ENCODE results near the gene PRXL2A. TPM values are rescaled to one million over a fixed set of nuclear protein-coding genes. Genes with fewer than 3 reads are reported as not detected.

The PRXL2A gene
- total RNA-seq, 1 experiment from 2014 or later, result 47.1 TPM

- H3K27ac Mint-ChIP-seq, result no peak overlapping the region
- no peak for TF ChIP-seq CTCF (conservative IDR thresholded peaks at IDR 0.05)
- Histone ChIP-seq H3K23me2 (ENCODE audit: insufficient read length, low read depth, low read length, poor library complexity, severe bottlenecking) (peaks cover 8% of the 10 kb centered on the region), H3K79me2 (ENCODE audit: insufficient read depth, low read length) (peaks cover 4% of the 10 kb centered on the region; the same call in 1 of the 2 replicates), H4K91ac (ENCODE audit: insufficient read length, low read depth, low read length) (no peak overlapping the region), H3K27me3 (ENCODE audit: insufficient read depth, low read length) (no peaks in the 10 kb centered on the region; the same call in 1 of the 2 replicates), H2BK120ac (ENCODE audit: low read depth, low read length, poor library complexity, severe bottlenecking) (no peak overlapping the region), H2BK15ac (ENCODE audit: low read depth, low read length) (no peak overlapping the region), H2BK5ac (ENCODE audit: insufficient read length, low read length) (no peak overlapping the region), H3K79me1 (ENCODE audit: insufficient read depth, low read depth, low read length, poor library complexity, severe bottlenecking) (no peaks in the 10 kb centered on the region), H3K4me2 (ENCODE audit: insufficient read depth, insufficient read length, low read length) (no peak overlapping the region), H4K20me1 (ENCODE audit: control insufficient read depth, insufficient read depth, insufficient read length) (no peaks in the 10 kb centered on the region), H2BK20ac (ENCODE audit: low read depth, low read length, poor library complexity, severe bottlenecking) (no peak overlapping the region), H4K5ac (ENCODE audit: insufficient read length, low read depth, low read length) (no peak overlapping the region), H2AFZ (ENCODE audit: low read length) (no peak overlapping the region), H3K9ac (ENCODE audit: extremely low read depth, insufficient read length, low read length) (no peak overlapping the region), H3T11ph (ENCODE audit: low read length) (no peak overlapping the region), H3K4me1 (ENCODE audit: insufficient read depth, low read length) (no peaks in the 10 kb centered on the region; the same call in 1 of the 2 replicates), H3K14ac (ENCODE audit: insufficient read depth, low read length) (no peak overlapping the region; the same call in 1 of the 2 replicates), H3K9me3 (ENCODE audit: control insufficient read depth, low read depth, low read length) (no peaks in the 10 kb centered on the region), H3K4ac (ENCODE audit: low read depth, low read length) (no peak overlapping the region), H3K56ac (ENCODE audit: insufficient read length, low read depth, low read length) (no peak overlapping the region), H3K18ac (ENCODE audit: insufficient read length, low read depth, low read length) (no peak overlapping the region), H2BK12ac (ENCODE audit: insufficient read length, low read depth, low read length) (no peak overlapping the region), H4K8ac (replicated peaks; ENCODE audit: insufficient read length, low read depth, low read length) (no peak overlapping the region), H3K23ac (ENCODE audit: insufficient read length, low read depth, low read length) (no peak overlapping the region), H2AK5ac (ENCODE audit: insufficient read length, low read length) (no peak overlapping the region), H3K27ac (ENCODE audit: insufficient read length, low read depth, low read length) (no peak overlapping the region)
- H3K27me3 Mint-ChIP-seq (ENCODE audit: low read depth), result peaks cover 25% of the 10 kb centered on the region
- H3K36me3 Mint-ChIP-seq (ENCODE audit: insufficient read depth in 1 of 3, low read depth in 3 of 3), result peaks cover 2 to 15% (median 3%) of the 10 kb centered on the region in 3 experiments; a peak in 5 of 7 replicates
- no CpG with 5 or more reads among the region's 12 CpGs for WGBS (ENCODE audit: extremely low coverage, insufficient read length, low lambda C conversion rate)
- no peaks in the 10 kb centered on the region for H3K9me3 Mint-ChIP-seq
- no peak for DNase-seq
- peaks cover 64 to 72% of the 10 kb centered on the region in 2 experiments for H3K4me1 Mint-ChIP-seq
- no peak overlapping the region for H3K4me3 Mint-ChIP-seq
Measured at GRCh38 chr10:80413271-80413996, 5.1 kb downstream of the PRXL2A start.
